NOMO-1 treated with DMSO at 0.1 percent for 48 hours (cell line): ENCODE measurements around the gene AQP2.

ENCODE experiments used
- DNase-seq: peaks from one replicate; lab custom pipeline; 2025; ENCODE audit not compliant: unreplicated experiment; lab: John Stamatoyannopoulos, UW

AQP2 gene

DNA sequence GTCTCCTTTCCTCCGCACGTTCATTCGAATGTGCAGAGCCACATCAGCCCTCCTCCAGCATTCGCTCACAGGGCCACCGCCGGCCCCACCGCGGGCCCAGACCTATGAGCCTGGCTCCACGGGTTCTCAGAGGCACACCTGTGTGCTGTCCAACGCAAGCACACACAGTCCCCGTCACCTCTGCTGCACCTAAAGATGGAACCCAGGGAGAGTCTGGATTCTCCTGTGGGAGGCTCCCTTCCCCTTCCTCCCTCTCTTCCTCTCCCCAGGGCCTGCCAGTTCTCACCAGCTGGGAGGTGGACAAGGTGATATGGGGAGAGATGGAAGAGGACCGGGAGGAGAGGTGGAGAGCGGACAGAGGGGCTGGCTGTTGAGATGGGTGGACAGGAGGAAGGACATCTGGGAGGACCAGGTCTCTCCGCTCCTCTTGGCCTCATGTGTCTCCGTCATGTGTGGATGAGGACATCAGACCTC is 17.3 kb downstream of the AQP2 start:
- no peak for DNase-seq

GRCh38 chr12:49968471-49968870 is 17.9 kb downstream of the AQP2 start:
- DNase-seq = no peak

- DNase-seq = no peak
Observed at GRCh38 chr12:49969027-49969426, 18.5 kb downstream of the AQP2 start.

GRCh38 chr12:49969651-49970429 is 19.3 kb downstream of the AQP2 start:
- DNase-seq = no peak

DNA sequence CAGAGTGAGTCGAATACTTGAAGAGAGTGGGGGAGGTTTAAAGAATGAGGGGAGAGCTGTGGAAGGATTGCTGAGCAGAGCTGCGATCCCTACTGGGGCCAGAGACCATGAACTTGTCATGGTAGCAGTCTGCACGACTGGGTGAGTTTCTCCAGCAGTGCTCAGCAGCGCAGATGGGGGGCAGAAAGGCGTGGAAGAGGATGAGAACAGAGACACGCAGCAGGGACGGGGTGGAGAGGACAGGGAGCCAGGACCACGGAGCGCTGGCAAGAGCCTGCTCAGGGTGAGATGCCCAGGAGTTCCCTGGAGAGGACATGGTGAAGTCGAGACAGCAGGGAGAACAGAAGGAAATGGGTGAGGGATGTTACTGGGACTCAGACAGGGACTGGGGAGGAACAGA is 20.1 kb downstream of the AQP2 start:
- no peak for DNase-seq

DNA sequence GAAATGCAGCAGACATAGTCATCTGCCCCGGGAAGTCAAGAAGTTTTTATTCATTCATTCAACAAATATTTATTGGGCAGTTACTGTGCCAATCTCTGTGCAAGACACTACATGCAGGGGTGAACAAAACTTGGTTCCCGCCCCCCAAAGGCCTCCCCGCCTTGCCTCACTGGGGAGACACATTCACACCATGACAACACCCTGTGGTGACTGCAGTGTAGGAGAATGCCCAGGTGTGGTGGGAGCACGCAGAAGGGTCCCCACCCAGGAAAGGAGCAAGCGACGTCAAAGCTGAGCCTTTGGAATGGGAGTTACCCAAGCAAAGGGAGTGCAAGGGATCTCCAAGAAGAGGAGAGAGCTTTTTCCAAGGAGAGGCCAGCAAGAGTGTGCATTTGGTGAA is 20.6 kb downstream of the AQP2 start:
- DNase-seq = no peak

DNA sequence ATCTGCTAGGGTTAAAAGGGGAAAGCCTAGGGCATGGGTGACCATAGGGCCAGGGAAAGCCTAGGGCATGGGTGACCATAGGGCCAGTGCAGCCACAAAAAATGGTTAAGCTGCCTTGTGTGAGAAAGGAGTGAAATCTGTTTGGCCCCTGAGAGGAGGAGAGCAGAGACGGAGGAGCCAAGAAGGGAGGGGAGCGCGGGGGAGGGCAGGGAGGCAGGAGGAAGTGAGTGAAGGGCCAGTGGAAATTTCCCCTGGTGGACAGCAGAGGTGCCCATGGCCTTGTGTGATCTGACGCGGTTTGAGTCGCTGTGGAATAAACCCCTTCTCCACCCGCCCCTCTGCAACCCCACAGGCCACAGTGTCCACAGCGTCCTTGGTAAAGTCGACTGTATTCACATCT is 21.6 kb downstream of the AQP2 start:
- DNase-seq = no peak

DNA sequence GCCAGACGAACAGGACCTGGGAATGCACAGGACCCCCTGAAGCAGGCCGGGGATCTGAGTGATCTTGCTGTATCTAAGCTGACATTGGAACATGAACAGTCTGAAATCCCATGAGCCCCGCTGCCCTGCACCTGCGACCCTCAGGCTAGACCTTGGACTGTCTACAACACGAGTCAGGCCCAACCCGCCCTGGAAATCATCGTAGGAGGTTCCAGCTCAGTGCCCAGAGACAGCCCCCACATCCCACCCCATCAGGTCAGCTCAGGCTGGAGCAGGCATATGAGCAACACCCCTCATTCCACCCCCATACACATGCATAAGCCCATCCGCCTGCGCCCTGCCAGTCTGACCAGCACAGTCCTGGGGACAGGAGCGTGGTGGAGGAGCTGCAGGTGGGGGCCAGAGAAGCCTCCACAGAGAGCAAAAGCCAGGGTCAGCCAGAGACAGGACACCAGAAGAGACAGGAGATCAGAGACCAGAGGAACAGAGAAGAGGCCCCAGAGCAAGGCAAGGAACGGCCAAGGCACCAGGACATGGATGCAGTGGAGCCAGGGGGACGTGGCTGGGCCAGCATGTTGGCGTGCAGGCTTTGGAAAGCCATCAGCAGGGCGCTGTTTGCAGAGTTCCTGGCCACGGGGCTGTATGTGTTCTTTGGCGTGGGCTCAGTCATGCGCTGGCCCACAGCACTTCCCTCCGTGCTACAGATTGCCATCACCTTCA is 22.3 kb downstream of the AQP2 start, which contains the start of gene AQP6:
Gene AQP6 (plus strand): TSS at position 307 of the 720 bp plus-strand sequence. CDS start 227 bp downstream, at position 534.
- no peak for DNase-seq

DNA sequence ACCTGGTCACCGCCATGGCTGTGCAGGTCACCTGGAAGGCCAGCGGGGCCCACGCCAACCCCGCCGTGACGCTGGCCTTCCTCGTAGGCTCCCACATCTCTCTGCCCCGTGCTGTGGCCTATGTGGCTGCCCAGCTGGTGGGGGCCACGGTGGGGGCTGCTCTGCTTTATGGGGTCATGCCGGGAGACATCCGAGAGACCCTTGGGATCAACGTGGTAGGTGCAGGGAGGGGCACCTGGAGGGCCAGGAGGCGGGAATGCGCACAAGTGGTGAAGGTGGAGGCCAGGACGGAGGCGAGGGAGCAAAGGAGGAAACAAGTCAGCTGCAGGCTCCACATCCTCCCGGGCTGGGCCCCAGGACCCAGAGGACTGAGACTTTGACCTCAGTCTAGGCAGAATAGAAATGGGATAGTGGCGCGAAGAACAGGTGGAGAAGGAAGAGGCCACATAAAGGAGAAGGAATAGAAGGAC is 22.9 kb downstream of the AQP2 start:
- no peak for DNase-seq

GRCh38 chr12:49974231-49974675 is 23.7 kb downstream of the AQP2 start:
- DNase-seq = peak; percentile 4

GRCh38 chr12:49974677-49975317 is 24.3 kb downstream of the AQP2 start:
- no peak for DNase-seq

DNA sequence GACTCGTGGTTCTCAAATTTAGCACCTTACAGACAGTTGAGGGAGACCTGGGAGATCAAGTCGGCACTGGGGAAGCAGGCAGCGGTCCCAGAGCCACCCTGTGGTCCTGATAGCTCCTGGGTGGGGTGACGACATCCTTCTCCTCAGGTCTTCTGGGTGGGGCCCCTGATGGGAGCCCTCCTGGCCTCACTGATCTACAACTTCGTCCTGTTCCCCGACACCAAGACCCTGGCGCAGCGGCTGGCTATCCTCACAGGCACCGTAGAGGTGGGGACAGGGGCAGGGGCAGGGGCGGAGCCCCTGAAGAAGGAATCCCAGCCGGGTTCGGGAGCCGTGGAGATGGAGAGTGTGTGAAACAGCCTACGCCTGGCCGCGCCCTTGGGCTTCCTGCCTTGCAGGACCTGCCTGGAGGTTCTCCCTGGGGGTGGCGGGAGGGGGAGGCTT is 24.8 kb downstream of the AQP2 start:
- no peak for DNase-seq

GRCh38 chr12:49976557-49976956 is 26.0 kb downstream of the AQP2 start:
- no peak for DNase-seq

DNA sequence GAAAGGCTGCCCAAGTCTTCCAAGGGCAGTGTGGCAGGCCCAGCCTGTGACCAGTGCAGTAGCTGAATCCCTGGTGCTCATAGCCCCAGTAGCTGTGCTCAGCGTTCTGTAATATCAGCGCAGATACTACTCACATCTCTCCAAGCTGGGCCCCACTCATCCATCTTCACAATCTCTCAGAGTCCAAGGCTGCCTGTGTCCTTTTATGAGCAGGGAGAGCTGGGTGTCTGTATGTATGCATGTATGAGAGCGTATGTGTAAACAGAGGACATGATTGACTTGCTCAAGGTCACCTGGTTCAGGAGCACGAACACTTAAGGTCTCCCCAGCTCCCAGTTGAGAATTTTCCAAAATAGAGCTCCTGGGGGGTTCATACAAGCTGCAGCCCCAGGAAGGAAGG is 27.6 kb downstream of the AQP2 start:
- no peak for DNase-seq

- no peak for DNase-seq
Observed at GRCh38 chr12:49979016-49979586, 28.6 kb downstream of the AQP2 start.

- peak; percentile 31 for DNase-seq
Observed at GRCh38 chr12:49979791-49980190, 29.3 kb downstream of the AQP2 start.

GRCh38 chr12:49980501-49981349 is 30.2 kb downstream of the AQP2 start:
- no peak for DNase-seq

DNA sequence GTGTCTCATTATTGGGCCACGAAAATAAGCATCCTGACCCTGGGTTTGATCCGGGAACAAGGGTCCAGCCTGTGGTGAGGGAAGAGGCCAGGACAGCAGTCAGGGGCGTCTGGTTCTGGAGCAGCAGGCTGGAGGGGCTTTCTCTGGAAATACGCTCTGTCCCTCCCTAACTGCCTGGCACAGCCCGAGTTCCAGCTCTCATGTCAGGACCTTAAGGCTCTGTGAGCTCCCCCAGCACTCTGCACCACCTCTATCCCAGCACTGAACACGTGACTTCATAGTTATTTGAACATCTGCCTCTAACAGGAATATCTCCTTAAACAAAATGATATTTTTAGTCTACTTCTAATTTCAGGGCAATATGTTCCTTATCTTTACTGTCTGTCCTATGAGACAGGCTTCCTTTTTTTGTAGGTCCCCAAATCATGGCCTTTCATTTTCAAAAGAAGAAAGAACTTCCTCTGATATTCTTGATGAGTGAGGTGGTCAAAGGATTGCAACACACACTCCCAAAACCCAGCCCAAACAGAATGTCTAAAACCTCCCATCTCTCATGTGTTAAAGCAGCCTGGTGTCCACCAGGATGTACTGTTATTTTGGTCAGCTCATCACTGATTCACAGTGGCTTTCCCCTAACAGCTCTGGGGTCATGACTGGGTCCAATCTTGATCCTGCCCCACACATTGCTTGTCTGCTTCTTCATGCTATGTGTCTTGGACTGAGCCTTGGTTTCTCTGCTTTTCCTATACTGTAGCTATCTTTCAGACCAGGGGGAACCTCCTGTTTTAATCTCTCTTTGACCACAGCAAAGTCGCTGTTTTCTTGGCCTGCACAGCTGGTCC is 31.9 kb downstream of the AQP2 start:
- peak; percentile 68 for DNase-seq

GRCh38 chr12:49983892-49984291 is 33.4 kb downstream of the AQP2 start:
- DNase-seq = peak; percentile 9
